Memory B cell (primary cell): ENCODE measurements around the gene SF3A2.

ENCODE experiments used
- ATAC-seq: fragments of 150-1000 bp; cut with Tn5 transposase; 2 replicates; pipeline ENCODE4 v1.10.0; 2021; ENCODE audit warnings: low read depth, mild to moderate bottlenecking, moderate library complexity
- DNase-seq, 2 donors: peaks; one replicate each; pipeline ENCODE4 v3.0.0; 2022; ENCODE audit warnings: low spot score in 2 of 2
- H3K27ac Mint-ChIP-seq: one replicate; pipeline ENCODE4 v1.8.0; 2022; ENCODE audit warnings: mild to moderate bottlenecking, moderate library complexity, mixed read lengths
- H3K27me3 Mint-ChIP-seq: one replicate; pipeline ENCODE4 v1.8.0; 2022; ENCODE audit warnings: mixed read lengths
- H3K36me3 Mint-ChIP-seq: one replicate; pipeline ENCODE4 v1.8.0; 2022; ENCODE audit warnings: mild to moderate bottlenecking, mixed read lengths
- H3K4me1 Mint-ChIP-seq: one replicate; pipeline ENCODE4 v1.8.0; 2022; ENCODE audit warnings: mixed read lengths
- H3K4me3 Mint-ChIP-seq: one replicate; pipeline ENCODE4 v1.8.0; 2022; ENCODE audit warnings: mild to moderate bottlenecking, moderate library complexity, mixed read lengths
- H3K9me3 Mint-ChIP-seq: one replicate; pipeline ENCODE4 v1.8.0; 2022; ENCODE audit warnings: mixed read lengths

The SF3A2 gene

DNA sequence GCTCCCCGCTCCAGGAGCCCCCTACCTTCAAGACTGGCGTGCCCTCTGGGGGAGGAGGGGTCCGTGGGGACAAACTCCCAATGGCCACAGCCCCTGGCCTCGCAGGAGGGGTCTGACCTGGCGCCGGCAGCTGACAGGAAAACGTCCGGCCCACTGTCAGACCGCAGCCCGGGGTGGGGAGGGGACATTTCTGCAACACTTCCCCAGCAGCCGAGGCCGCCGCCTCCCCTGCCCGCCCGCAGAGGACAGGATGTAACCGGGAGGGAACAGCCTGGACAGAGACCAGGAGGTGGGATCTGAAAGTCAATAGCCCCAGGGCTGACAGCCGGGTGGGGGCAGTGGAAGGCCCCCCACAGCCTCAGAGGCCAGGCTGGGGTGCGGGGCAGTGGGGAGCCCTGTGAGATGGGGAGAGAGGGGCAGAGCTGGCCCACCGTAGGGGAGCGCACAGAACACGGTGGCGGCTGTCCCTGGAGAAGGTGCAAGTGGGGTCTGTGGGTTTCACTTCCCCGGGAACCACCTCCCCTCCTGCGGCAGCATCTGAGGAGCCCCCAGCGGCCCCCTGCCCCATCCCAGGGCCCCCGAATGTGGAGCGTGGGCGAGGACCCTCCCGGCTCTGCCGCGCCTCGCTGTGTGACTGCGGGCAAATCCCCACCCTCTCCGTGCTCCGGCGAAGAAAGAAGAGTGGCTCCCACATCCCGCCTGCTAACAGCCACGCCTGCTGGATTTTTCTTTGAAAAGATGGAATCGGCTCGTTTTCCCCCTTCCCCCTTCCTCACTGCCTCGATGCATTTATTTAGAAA is 45.6 kb downstream of the SF3A2 start, which contains the start of gene PEAK3:
PEAK3 (minus strand) TSS at position 114 of the 800 bp plus-strand sequence. CDS start 1,244 bp downstream, outside the sequence.
- ATAC-seq, result peak; percentile 48
- H3K27ac Mint-ChIP-seq, result peak within 1 kb of the TSS; percentile 37
- no peaks in the 10 kb centered on the region for H3K9me3 Mint-ChIP-seq
- no peak for DNase-seq
- H3K4me3 Mint-ChIP-seq, result peak within 1 kb of the TSS; percentile 76
- H3K4me1 Mint-ChIP-seq, result peaks cover 11% of the 10 kb centered on the region
- H3K36me3 Mint-ChIP-seq, result no peaks in the 10 kb centered on the region
- no peaks in the 10 kb centered on the region for H3K27me3 Mint-ChIP-seq

DNA sequence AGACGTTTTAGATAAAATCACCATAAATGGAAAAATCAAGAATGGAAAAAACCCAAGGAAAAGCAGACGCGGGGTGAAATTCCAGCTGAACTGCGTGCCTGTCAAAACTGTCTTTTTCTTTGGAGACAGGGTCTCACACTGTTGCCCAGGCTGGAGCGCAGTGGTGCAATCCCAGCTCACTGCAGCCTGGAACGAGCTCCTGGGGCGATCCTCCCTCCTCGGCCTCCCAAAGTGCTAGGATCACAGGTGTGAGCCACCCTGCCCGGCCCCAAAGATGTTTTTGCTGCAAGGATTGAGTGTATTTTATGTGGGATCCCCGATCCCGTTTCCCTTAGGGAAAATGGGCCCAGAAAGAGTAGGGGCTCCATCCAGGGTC is 46.2 kb downstream of the SF3A2 start:
- no peak for DNase-seq
- Mint-ChIP-seq H3K4me1 (peaks cover 12% of the 10 kb centered on the region), H3K36me3 (no peaks in the 10 kb centered on the region), H3K4me3 (peak overlapping the region; percentile 54), H3K27me3 (no peaks in the 10 kb centered on the region), H3K9me3 (no peaks in the 10 kb centered on the region), H3K27ac (peak overlapping the region; percentile 28)
- ATAC-seq, result no peak

DNA sequence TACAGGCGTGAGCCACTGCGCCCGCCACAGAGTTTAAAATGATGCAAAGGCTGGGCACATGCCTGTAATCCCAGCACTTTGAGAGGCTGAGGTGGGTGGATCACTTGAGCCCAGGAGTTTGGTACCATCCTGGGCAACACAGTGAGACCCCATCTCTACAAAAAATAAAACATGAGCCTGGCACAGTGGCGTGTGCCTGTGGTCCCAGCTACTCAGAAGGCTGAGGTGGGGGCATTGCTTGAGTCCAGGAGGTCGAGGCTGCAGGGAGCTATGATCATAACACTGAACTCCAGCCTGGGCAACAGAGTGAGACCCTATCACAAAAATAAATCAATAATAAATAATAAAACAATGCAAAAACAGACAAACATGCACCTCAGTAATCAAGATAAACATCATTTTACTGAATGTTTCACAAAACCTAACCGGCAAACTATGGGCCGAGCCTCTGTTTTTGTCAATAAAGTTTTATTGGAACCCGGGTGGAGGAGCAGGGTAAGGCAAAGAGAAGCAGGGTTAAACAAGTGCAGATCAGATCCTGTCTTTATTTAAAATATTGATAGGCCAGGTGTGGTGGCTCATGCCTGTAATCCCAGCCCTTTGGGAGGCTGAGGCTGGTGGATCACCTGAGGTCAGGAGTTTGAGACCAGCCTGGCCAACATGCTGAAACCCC is 47.3 kb downstream of the SF3A2 start:
- no peak for ATAC-seq
- Mint-ChIP-seq H3K9me3 (no peaks in the 10 kb centered on the region), H3K36me3 (no peaks in the 10 kb centered on the region), H3K27me3 (no peaks in the 10 kb centered on the region), H3K4me3 (no peak overlapping the region), H3K4me1 (peaks cover 20% of the 10 kb centered on the region), H3K27ac (no peak overlapping the region)
- no peak for DNase-seq

DNA sequence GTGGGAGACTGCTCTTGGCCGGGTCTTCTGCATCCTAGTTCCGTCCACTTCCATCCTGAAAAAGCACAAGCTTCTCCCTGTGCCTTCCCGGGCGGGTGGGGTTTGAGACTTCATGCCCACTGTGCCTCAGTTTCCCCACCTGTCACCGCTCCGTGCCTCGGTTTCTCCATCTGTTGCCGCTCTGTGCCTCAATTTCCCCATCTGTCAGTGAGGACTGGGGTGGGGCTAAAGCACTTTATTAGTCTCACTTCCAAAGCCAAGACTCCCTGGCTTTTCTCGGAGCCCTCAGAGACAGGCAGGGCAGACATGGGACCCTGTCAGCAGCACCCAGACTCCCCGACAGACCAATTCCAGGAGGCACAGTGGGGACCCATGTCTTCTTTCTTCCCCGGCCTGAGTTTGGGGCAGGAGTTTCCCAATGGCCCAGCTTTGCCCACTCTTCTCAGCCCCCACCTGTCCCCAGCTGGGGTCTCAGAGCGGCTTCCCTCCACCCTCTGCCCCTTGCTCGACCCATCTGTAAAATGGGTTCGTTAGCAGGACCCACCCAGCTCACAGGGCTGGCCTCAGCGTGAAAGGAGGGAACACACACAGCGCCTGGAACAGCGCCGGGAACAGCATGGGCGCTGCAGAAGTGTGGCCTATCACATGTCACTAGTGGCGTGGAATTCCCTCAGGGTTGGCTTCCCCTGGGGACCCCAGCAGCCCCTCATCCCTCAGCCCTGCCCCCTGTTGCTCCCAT is 49.9 kb downstream of the SF3A2 start:
- Mint-ChIP-seq H3K36me3 (no peaks in the 10 kb centered on the region), H3K4me3 (no peak overlapping the region), H3K27me3 (no peaks in the 10 kb centered on the region), H3K4me1 (peaks cover 25% of the 10 kb centered on the region), H3K9me3 (no peaks in the 10 kb centered on the region), H3K27ac (peak overlapping the region; percentile 38)
- DNase-seq (no peak), ATAC-seq (no peak)

DNA sequence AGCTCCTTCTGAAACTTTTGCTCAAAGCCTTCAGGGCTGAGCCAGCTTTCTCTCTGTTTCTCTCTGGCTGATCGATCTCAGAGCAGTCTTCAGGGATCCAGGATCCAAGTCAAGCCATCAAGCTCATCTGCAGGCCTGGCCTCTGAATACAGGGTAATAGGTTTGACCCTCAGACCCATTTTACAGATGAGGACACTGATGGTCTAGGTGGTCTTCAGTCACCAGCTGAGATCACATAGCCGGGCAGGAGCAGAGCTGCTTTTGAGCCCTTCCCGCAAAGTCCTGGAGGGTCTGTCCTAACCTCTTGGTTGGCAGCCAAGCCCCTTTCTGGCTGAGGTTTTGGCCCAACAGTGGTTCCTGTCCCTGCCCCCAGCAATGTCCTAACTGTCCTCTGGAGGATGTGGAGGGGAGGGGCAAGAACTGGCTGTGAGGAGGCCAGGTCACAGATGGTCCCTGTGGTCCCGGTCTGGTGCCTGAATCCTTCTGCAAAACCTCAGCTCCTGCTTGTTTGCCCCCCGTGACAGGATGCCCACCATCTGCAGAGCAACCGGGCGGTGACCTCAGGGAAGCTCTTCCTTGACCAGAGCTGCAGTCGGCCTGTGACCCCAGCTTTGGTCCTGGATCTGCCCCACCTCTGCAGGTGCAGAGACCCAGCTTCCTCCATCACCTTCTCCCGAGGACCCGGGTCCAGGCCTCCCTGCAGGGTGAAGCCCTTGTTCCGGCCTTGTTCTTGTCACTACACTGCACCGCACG is 51.1 kb downstream of the SF3A2 start:
- H3K27me3 Mint-ChIP-seq, result no peaks in the 10 kb centered on the region
- no peak for ATAC-seq
- H3K4me1 Mint-ChIP-seq, result peaks cover 21% of the 10 kb centered on the region
- peak overlapping the region; percentile 78 for H3K27ac Mint-ChIP-seq
- peaks cover 4% of the 10 kb centered on the region for H3K36me3 Mint-ChIP-seq
- H3K4me3 Mint-ChIP-seq, result peak overlapping the region; percentile 30
- H3K9me3 Mint-ChIP-seq, result no peaks in the 10 kb centered on the region
- DNase-seq, result no peak

DNA sequence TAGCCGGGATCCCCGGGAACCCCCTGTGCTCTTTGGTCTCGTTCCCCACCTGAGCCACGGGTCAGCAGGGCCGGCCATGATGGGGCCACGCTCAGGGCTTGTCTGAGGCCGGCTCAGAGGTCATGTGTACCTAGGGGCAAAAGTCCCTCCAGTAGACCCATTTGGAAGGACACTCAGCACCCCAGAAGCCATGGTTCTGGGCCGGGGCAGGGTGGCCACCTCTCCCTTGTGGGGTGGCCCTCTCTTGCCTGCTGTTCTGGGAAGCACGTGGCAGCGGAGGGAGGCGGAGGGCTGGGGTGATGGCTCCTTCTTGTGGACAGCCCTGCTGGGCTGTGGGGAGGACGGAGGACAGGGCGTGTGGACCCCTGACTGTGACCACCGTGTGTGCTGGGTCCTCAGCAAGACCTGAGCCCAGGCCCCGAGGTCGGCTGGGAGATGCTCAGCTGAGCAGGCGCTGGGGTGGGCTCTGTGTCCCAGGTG is 51.8 kb downstream of the SF3A2 start:
- H3K4me3 Mint-ChIP-seq, result peak overlapping the region; percentile 96
- H3K27ac Mint-ChIP-seq, result peak overlapping the region; percentile 78
- H3K9me3 Mint-ChIP-seq, result no peaks in the 10 kb centered on the region
- peaks cover 21% of the 10 kb centered on the region for H3K4me1 Mint-ChIP-seq
- H3K27me3 Mint-ChIP-seq, result no peaks in the 10 kb centered on the region
- DNase-seq (no peak), ATAC-seq (no peak)
- H3K36me3 Mint-ChIP-seq, result peaks cover 8% of the 10 kb centered on the region

DNA sequence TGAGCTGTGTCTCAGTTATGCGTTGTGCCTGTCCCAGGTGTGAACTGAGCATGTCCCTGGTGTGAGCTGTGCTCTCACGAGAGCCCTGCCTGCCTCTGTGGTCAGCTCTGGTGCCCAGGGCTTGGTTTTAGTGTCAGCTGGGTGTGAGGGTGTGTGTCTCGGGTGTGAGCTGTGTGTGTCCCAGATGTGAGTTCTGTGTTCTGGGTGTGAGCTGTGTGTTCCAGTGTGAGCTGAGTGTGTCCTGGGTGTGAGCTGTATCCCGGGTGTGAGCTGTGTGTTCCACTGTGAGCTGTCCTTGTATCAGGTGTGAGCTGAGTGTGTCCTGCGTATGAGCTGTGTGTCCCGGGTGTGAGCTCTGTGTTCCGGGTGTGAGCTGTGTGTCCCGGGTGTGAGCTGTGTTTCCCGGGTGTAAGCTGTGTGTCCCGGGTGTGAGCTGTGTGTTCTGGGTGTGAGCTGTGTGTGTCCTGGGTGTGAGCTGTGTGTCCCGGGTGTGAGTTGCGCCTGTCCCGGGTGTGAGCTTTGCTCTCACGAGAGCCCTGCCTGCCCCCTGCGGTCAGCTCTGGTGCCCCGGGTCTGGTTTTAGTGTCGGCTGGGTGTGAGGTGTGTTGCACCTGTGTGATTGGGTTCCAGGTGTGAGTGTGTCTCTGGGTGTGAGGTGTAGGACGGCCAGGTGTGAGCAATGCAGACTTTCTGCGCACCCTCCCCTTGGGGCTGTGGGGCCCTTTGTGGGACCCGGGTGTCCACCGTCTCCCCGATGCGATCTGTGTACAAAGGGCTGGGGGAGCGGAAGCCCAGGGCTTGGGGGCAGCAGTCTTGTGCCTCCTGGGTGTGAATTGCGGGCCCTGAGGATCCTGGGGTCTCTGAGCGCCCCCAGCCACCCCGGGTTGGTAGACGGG is 52.4 kb downstream of the SF3A2 start:
- ATAC-seq (peak; percentile 31), DNase-seq (peak in 1 of 2 donors; percentile 57)
- peak overlapping the region; percentile 78 for H3K27ac Mint-ChIP-seq
- H3K9me3 Mint-ChIP-seq, result no peaks in the 10 kb centered on the region
- peaks cover 11% of the 10 kb centered on the region for H3K36me3 Mint-ChIP-seq
- no peaks in the 10 kb centered on the region for H3K27me3 Mint-ChIP-seq
- peaks cover 25% of the 10 kb centered on the region for H3K4me1 Mint-ChIP-seq
- peak overlapping the region; percentile 96 for H3K4me3 Mint-ChIP-seq

DNA sequence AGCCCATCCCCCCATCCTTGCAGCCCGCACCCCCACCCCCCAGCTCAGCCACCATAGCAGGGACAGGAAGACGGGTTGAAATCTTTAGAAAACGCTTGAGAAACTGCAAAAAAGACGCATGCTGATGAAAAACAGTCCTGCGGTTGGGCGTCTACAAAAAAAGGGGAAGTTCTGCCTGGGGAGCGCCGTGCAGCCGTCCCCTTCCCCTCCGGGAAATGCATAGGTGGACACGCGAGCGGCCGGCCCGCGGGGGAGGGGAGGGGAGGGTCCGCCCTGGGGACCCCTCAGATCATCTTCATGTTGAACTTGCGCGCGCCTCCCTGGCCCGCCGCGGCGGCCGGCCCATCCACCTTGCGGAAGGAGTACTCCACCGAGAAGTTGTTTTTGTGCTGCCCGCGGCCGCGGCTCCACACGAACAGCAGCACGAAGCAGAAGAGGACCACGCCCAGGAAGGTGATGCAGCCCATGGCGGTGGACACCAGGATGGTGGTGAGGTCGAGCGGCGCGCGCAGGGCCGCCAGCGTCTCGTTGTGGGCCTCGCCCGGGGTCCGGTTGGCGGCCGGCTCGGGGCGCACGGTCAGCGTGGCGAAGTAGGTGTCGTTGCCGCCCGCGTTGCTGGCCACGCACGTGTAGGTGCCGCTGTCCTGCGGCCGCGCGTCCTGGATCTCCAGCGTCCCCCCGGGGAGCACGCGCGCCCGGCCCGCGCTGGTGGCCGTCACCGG is 53.3 kb downstream of the SF3A2 start:
- Mint-ChIP-seq H3K27me3 (no peaks in the 10 kb centered on the region), H3K36me3 (peaks cover 14% of the 10 kb centered on the region), H3K9me3 (no peaks in the 10 kb centered on the region), H3K4me3 (peak overlapping the region; percentile 96), H3K27ac (peak overlapping the region; percentile 78), H3K4me1 (peaks cover 31% of the 10 kb centered on the region)
- ATAC-seq (peak; percentile 75), DNase-seq (peak; percentile 66 to 73)

DNA sequence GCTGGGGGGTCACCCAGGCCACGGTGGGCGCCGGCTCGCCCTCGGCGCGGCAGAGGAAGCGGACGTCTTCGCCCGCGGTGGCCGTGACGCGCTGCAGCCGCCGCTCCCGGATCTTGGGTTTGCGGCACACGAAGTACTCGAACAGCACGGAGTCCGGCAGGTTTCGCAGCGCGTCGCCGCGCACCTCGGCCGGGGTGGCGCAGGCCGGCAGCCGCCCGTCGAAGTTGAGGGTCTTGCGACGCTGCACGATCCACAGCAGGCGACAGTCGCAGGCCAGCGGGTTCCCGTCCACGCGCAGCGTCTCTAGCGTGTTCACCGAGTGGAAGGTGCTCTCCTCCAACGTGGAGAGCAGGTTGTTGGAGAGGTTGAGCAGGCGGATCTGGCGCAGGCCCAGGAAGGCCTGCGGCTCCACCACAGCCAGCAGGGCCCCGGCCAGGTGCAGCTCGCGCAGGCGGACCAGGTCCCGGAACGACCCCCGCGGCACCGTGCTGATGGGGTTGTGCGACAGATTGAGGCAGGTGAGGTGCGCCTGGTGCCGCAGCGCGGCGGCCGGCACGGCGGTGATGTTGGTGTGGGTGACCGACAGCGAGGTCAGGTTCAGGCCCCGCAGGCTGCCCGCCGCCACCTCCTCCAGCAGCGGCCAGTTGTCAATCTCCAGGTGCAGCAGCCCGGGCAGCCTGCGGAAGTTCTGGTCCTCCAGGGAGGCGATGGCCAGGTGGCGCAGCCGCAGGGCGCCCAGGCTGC is 54.0 kb downstream of the SF3A2 start:
- H3K9me3 Mint-ChIP-seq, result no peaks in the 10 kb centered on the region
- no peaks in the 10 kb centered on the region for H3K27me3 Mint-ChIP-seq
- ATAC-seq (peak; percentile 14), DNase-seq (no peak)
- H3K36me3 Mint-ChIP-seq, result peaks cover 16% of the 10 kb centered on the region
- H3K27ac Mint-ChIP-seq, result peak overlapping the region; percentile 78
- H3K4me1 Mint-ChIP-seq, result peaks cover 33% of the 10 kb centered on the region
- H3K4me3 Mint-ChIP-seq, result peak overlapping the region; percentile 86

DNA sequence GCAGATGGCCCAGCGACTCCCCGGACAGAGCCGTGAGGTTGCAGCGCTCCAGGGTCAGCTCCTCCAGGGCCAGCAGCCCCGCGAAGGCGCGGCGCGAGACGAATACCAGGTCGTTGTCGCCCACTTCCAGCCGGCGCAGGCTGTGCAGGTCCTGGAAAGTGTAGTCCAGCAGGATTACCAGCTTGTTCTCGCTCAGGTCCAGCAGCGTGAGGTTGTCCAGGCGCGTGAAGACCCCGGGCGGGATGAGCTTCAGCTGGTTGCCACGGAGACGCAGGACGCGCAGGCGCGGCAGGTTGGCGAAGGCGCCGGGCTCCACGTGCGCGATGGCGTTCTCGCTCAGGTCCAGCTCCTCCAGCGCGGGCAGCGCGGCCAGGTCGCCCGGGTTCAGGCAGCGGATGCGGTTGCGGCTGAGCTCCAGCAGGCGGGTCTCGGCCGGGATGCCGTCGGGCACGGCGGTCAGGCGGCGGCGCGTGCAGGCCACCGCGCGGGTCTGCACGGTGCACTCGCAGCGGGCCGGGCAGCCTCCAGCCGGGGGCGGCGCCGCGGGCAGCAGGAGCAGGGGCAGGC is 54.6 kb downstream of the SF3A2 start:
- ATAC-seq, result no peak
- DNase-seq, result no peak
- Mint-ChIP-seq H3K4me3 (peak overlapping the region; percentile 86), H3K27ac (peak overlapping the region; percentile 78), H3K9me3 (no peaks in the 10 kb centered on the region), H3K36me3 (peaks cover 16% of the 10 kb centered on the region), H3K27me3 (no peaks in the 10 kb centered on the region), H3K4me1 (peaks cover 33% of the 10 kb centered on the region)

DNA sequence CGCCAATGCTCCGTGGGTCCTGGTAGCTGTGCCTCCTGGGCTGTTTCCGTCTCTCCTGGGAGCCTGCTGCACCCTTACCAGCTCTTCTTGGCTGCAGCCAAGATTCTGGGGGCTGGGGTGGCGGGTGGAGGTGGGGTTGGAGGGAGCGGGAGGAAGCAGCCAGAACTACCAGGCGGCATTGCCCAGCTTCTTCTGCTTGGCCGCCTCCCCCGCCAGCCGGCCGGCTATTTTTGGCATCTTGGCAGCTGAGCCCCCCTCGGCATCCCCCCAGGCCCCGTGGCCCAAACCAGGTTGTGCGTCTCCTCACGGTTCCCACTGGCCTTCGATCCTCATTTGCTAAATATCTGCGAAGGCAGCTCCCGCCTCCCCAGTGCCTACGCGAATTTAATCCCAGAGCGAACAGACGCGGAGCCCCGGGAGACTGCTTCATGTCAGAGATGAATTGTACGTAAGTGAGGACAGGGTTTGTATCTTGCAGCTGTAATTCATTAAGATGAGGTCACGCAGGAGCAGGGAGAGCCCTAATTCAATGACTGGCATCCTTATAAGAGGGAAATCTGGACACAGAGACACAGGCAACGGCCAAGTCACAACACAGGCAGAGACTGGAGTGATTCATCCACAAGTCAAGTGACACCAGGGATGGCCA is 58.2 kb downstream of the SF3A2 start:
- H3K9me3 Mint-ChIP-seq, result no peaks in the 10 kb centered on the region
- H3K36me3 Mint-ChIP-seq, result peaks cover 16% of the 10 kb centered on the region
- no peak overlapping the region for H3K4me3 Mint-ChIP-seq
- DNase-seq (no peak), ATAC-seq (no peak)
- H3K27ac Mint-ChIP-seq, result peak overlapping the region; percentile 73
- H3K27me3 Mint-ChIP-seq, result no peaks in the 10 kb centered on the region
- H3K4me1 Mint-ChIP-seq, result peaks cover 19% of the 10 kb centered on the region
